Liver (tissue), 9 donors: ENCODE measurements around the gene TOM1L2. TPM values are rescaled to one million over a fixed set of nuclear protein-coding genes. Genes with fewer than 3 reads are reported as not detected.

ENCODE experiments used
- DNase-seq: peaks from one replicate; pipeline ENCODE4 v3.0.0-alpha.2; 2017; ENCODE audit warnings: low spot score
- H3K27ac ChIP-seq, 2 donors: one replicate each; pipeline ENCODE4 v1.7.0; 2013; ENCODE audit warnings: inconsistent platforms in 2 of 2, low read length in 2 of 2, control low read depth in 1 of 2, low read depth in 1 of 2, mild to moderate bottlenecking in 1 of 2
- H3K27me3 ChIP-seq, 4 donors: one replicate each; pipeline versions ENCODE4 v1.6.1 to v1.7.0; 2013; ENCODE audit warnings: low read length in 3 of 4, inconsistent platforms in 1 of 4, mild to moderate bottlenecking in 1 of 4, moderate library complexity in 1 of 4; ENCODE audit not compliant: control insufficient read depth in 4 of 4, insufficient read depth in 4 of 4
- H3K36me3 ChIP-seq, 4 donors: one replicate each; pipeline versions ENCODE4 v1.6.1 to v1.7.0; 2013; ENCODE audit warnings: low read length in 3 of 4, mild to moderate bottlenecking in 3 of 4, low read depth in 1 of 4, moderate library complexity in 1 of 4; ENCODE audit not compliant: control insufficient read depth in 4 of 4, insufficient read depth in 3 of 4
- H3K4me1 ChIP-seq, 4 donors: one replicate each; pipeline versions ENCODE4 v1.6.1 to v1.7.0; 2013; ENCODE audit warnings: low read length in 3 of 4, mild to moderate bottlenecking in 3 of 4, moderate library complexity in 1 of 4; ENCODE audit not compliant: control insufficient read depth in 4 of 4, insufficient read depth in 4 of 4
- H3K4me3 ChIP-seq, 3 donors: one replicate each; pipeline versions ENCODE4 v1.6.1 to v1.7.0; 2013; ENCODE audit warnings: low read length in 3 of 3, control low read depth in 1 of 3, low read depth in 1 of 3, mild to moderate bottlenecking in 1 of 3
- H3K9ac ChIP-seq, 2 donors: one replicate each; pipeline ENCODE4 v1.7.0; 2013; ENCODE audit warnings: low read length in 2 of 2, mild to moderate bottlenecking in 2 of 2, moderate library complexity in 2 of 2, control low read depth in 1 of 2, low read depth in 1 of 2
- H3K9me3 ChIP-seq, 4 donors: one replicate each; pipeline versions ENCODE4 v1.6.1 to v1.7.0; 2013; ENCODE audit warnings: low read length in 3 of 4; ENCODE audit not compliant: control insufficient read depth in 4 of 4
- CTCF ChIP-seq: fragments of 150-350 bp; IDR thresholded peaks from 2 replicates; pipeline ENCODE4 v1.5.1; 2017; ENCODE audit warnings: improper control_type of control experiment, low read depth, low read length; ENCODE audit not compliant: missing input control
- EGR1 ChIP-seq, 2 donors: IDR thresholded peaks; 2 replicates each; pipeline ENCODE4 v1.6.1; 2016 to 2018; ENCODE audit warnings: antibody characterized with exemption in 2 of 2, low read depth in 2 of 2
- FOXA1 ChIP-seq: IDR thresholded peaks from 2 replicates; pipeline ENCODE4 v1.6.1; 2016; ENCODE audit warnings: antibody characterized with exemption
- FOXA2 ChIP-seq: IDR thresholded peaks from 2 replicates; pipeline ENCODE4 v1.6.1; 2016; ENCODE audit warnings: antibody characterized with exemption
- GABPA ChIP-seq, 2 donors: IDR thresholded peaks in 1 of 2; conservative IDR thresholded peaks in 1 of 2; 2 replicates each; pipeline ENCODE4 v1.6.1; 2016; ENCODE audit warnings: antibody characterized with exemption in 2 of 2, mild to moderate bottlenecking in 1 of 2, moderate library complexity in 1 of 2
- HNF4A ChIP-seq, 2 donors: conservative IDR thresholded peaks; 2 replicates each; pipeline ENCODE4 v1.6.1; 2016; ENCODE audit warnings: antibody characterized with exemption in 2 of 2, mild to moderate bottlenecking in 2 of 2
- HNF4G ChIP-seq: IDR thresholded peaks from 2 replicates; pipeline ENCODE4 v1.6.1; 2016; ENCODE audit warnings: antibody characterized with exemption
- JUND ChIP-seq, 2 donors: IDR thresholded peaks; 2 replicates each; pipeline ENCODE4 v1.6.1; 2016; ENCODE audit warnings: antibody characterized with exemption in 2 of 2
- NR2F2 ChIP-seq: IDR thresholded peaks from 2 replicates; pipeline ENCODE4 v1.6.1; 2016; ENCODE audit warnings: antibody characterized with exemption
- RAD21 ChIP-seq, 2 donors: IDR thresholded peaks; 2 replicates each; pipeline ENCODE4 v1.6.1; 2016; ENCODE audit warnings: antibody characterized with exemption in 2 of 2, mild to moderate bottlenecking in 2 of 2
- RXRA ChIP-seq, 2 donors: IDR thresholded peaks; 2 replicates each; pipeline ENCODE4 v1.6.1; 2017 to 2018; ENCODE audit warnings: antibody characterized with exemption in 2 of 2, mild to moderate bottlenecking in 1 of 2
- SP1 ChIP-seq: IDR thresholded peaks from 2 replicates; pipeline ENCODE4 v1.6.1; 2018; ENCODE audit warnings: antibody characterized with exemption, mild to moderate bottlenecking
- TAF1 ChIP-seq: conservative IDR thresholded peaks from 2 replicates; pipeline ENCODE4 v1.6.1; 2016; ENCODE audit warnings: antibody characterized with exemption, mild to moderate bottlenecking
- YY1 ChIP-seq: IDR thresholded peaks from 2 replicates; pipeline ENCODE4 v1.6.1; 2016; ENCODE audit warnings: antibody characterized with exemption, mild to moderate bottlenecking
- ZBTB33 ChIP-seq: IDR thresholded peaks from 2 replicates; pipeline ENCODE4 v1.6.1; 2016; ENCODE audit warnings: antibody characterized with exemption
- WGBS: extraction: QIAGEN DNeasy Blood & Tissue Kit; methylation state at CpG from one replicate; pipeline ENCODE4 v1.1.7; 2013; 5-methylcytosine and 5-hydroxymethylcytosine counted together
- polyA plus RNA-seq, 2 donors: library from polyadenylated mRNA; stranded (reverse) in 1 of 2; unstranded in 1 of 2; fragments of 200-250 nt in 1 of 2; fragments of >200 nt in 1 of 2; fragmentation: Nextera tagmentation in 1 of 2; extraction: Ambion mirVana in 1 of 2; gene quantifications; one replicate each; pipeline versions ENCODE4 v1.2.1 to v1.2.3, GENCODE V29; 2013 to 2015
- total RNA-seq, 2 donors: library from RNA; depleted of rRNA; stranded (reverse); fragments of >200 nt; gene quantifications; one replicate each; pipeline ENCODE4 v1.2.3, GENCODE V29; 2014
- TF ChIP-seq, protein P1 (sequence below): IDR thresholded peaks from 2 replicates; pipeline ENCODE4 v1.6.1; 2016; ENCODE audit warnings: antibody characterized with exemption
- TF ChIP-seq, protein P2 (sequence below): IDR thresholded peaks from 2 replicates; pipeline ENCODE4 v1.6.1; 2016; ENCODE audit warnings: antibody characterized with exemption
- TF ChIP-seq, protein P3 (sequence below): IDR thresholded peaks from 2 replicates; pipeline ENCODE4 v1.6.1; 2016; ENCODE audit warnings: antibody characterized with exemption, mild to moderate bottlenecking
- donor health status: healthy.
- donor health status: healthy.
- donor health status: healthy.
- donor health status: healthy.
- donor health status: healthy.

The TOM1L2 gene
- total and polyA plus RNA-seq, 4 donors = 5.0 to 24.0 (median 9.3) TPM

GRCh38 chr17:18004884-18005305 is 32.7 kb upstream of the TOM1L2 start:
- WGBS = 88% methylated on average over 9 of the region's 9 CpGs
- H3K4me1 ChIP-seq = no peaks in the 10 kb centered on the region
- TF ChIP-seq RAD21 (IDR thresholded peaks at IDR 0.05) = no peak
- TF ChIP-seq GABPA (IDR thresholded peaks at IDR 0.05 in 1 of 2, conservative IDR thresholded peaks at IDR 0.05 in 1 of 2) = no peak
- TF ChIP-seq SP1 = no peak
- TF ChIP-seq CTCF = no peak
- TF ChIP-seq, protein P1, sequence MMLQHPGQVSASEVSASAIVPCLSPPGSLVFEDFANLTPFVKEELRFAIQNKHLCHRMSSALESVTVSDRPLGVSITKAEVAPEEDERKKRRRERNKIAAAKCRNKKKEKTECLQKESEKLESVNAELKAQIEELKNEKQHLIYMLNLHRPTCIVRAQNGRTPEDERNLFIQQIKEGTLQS = no peak
- no peak for TF ChIP-seq ZBTB33
- TF ChIP-seq TAF1 = no peak
- TF ChIP-seq NR2F2 = no peak
- TF ChIP-seq, protein P2, sequence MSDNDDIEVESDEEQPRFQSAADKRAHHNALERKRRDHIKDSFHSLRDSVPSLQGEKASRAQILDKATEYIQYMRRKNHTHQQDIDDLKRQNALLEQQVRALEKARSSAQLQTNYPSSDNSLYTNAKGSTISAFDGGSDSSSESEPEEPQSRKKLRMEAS = no peak
- no peak for TF ChIP-seq FOXA2
- no peak for TF ChIP-seq YY1
- TF ChIP-seq HNF4A (conservative IDR thresholded peaks at IDR 0.05) = no peak
- no peak for TF ChIP-seq EGR1 (IDR thresholded peaks at IDR 0.05; ENCODE audit: low read depth in 2 of 2)
- no peak for TF ChIP-seq FOXA1
- no peak for TF ChIP-seq RXRA (IDR thresholded peaks at IDR 0.05)
- no peak for TF ChIP-seq JUND (IDR thresholded peaks at IDR 0.05)
- TF ChIP-seq, protein P3, sequence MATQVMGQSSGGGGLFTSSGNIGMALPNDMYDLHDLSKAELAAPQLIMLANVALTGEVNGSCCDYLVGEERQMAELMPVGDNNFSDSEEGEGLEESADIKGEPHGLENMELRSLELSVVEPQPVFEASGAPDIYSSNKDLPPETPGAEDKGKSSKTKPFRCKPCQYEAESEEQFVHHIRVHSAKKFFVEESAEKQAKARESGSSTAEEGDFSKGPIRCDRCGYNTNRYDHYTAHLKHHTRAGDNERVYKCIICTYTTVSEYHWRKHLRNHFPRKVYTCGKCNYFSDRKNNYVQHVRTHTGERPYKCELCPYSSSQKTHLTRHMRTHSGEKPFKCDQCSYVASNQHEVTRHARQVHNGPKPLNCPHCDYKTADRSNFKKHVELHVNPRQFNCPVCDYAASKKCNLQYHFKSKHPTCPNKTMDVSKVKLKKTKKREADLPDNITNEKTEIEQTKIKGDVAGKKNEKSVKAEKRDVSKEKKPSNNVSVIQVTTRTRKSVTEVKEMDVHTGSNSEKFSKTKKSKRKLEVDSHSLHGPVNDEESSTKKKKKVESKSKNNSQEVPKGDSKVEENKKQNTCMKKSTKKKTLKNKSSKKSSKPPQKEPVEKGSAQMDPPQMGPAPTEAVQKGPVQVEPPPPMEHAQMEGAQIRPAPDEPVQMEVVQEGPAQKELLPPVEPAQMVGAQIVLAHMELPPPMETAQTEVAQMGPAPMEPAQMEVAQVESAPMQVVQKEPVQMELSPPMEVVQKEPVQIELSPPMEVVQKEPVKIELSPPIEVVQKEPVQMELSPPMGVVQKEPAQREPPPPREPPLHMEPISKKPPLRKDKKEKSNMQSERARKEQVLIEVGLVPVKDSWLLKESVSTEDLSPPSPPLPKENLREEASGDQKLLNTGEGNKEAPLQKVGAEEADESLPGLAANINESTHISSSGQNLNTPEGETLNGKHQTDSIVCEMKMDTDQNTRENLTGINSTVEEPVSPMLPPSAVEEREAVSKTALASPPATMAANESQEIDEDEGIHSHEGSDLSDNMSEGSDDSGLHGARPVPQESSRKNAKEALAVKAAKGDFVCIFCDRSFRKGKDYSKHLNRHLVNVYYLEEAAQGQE = no peak
- no peak for TF ChIP-seq HNF4G
- H3K27ac ChIP-seq = no peak overlapping the region
- no peaks in the 10 kb centered on the region for H3K27me3 ChIP-seq
- no peak overlapping the region for H3K9ac ChIP-seq
- DNase-seq = no peak
- no peak overlapping the region for H3K4me3 ChIP-seq
- H3K36me3 ChIP-seq = peaks cover 0 to 12% (median 3%) of the 10 kb centered on the region in 4 donors
- H3K9me3 ChIP-seq = no peaks in the 10 kb centered on the region
